ENCODE results near the gene USP11.

Gene USP11

DNA sequence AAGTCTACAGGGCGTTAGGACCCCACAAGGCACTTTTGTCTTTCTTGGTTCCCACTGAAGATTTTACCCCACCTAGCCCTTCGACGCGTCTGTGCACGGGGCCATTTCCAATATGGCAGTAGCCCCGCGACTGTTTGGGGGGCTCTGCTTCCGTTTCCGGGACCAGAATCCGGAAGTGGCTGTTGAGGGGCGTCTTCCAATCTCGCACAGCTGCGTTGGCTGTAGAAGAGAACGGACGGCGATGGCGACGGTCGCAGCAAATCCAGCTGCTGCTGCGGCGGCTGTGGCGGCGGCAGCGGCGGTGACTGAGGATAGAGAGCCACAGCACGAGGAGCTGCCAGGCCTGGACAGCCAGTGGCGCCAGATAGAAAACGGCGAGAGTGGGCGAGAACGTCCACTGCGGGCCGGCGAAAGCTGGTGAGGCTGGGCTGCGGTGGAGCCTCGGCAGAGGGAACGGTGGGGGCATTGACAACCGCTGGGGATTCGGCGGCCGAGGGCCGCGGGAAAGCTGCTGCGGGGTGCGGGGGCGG, at the start of gene USP11:
TSS of gene USP11 (plus strand) at position 207 of the 530 bp plus-strand sequence. CDS start at position 242, 35 bp downstream.
- peak in 45 of 56 donors; percentile 6 to 73 (median 47) for DNase-seq

DNA sequence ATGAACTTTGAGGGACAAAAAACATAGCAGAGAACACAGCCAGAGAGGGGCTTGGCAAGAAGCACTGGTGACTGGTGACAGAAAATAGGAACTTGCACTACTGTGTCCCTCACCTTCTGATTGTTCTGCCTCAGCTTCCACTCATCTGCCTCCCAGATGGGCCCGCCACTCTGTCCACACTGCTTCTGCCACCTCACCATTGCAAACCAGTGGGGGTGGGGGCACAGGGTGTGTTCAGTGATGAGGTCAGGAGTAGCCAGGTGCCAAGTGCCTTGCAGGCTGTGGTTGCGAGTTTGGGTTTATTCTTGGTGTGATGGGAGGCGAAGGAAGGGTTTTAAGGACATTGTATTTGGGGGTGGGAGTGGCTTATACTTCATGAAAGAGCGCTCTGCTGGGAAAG, 48.3 kb upstream of the USP11 start:
- no peak for DNase-seq

DNA sequence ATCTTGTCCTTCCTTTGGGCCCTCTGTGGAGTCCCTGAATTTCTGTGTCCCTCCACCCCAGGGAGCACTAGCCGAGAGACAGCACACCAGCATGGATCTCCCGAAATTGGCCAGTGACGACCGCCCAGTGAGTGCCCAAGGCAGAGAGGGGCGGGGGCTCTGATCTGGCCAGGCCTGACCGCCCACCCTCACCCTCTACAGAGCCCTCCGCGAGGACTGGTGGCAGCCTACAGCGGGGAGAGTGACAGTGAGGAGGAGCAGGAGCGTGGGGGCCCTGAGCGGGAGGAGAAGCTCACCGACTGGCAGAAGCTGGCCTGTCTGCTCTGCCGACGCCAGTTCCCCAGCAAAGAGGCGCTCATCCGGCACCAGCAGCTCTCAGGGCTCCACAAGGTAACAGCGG, 47.6 kb upstream of the USP11 start:
- DNase-seq, result no peak

DNA sequence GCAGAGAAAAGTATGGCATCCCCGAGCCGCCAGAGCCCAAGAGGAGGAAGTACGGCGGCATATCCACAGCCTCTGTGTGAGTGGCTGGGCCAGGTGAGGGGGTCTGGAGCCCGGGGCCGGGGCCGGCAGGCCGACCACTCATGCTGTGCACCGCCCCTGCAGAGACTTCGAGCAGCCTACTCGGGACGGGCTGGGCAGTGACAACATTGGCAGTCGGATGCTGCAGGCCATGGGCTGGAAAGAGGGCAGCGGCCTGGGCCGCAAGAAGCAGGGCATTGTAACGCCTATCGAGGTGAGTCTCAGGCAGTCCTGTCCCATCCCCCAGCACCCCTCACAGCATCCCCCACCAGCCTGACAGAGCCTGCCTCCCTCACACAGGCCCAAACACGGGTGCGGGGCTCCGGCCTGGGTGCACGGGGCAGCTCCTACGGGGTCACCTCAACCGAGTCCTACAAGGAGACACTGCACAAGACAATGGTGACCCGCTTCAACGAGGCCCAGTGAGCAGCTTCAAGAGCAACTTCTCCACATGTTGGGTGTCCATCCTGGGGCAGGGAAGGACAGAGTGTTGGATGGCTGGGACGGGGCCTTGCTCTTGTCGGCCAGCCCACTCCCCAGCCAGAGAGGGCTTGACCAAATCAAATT, 46.6 kb upstream of the USP11 start:
- DNase-seq, result no peak

DNA sequence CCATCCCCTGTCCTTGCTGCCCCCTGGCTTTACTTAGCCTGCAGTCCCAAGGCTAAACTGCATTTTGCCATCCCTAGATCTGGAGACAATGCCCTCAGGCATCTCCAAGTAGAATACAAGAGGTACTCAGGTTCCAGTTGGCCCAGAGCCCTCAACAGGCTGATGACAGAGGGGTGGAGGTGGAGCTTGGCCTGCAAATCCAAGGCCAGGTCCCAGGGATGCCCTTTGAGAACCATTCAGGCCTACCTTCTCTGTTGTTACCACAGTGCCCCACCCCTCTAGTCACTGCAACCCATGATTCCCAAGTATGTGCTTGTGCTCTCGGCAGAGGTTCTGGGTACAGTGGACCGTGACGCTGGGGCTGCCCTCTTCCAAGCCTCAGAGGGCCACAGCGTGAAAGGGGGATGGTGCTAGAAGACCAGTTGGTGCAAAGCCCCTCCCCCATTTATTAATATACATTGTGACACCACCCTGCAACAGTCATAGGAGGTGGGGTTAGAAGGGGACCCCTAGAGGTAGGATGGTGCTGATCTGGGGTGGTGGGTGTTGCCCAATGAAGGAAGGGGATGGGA, 45.6 kb upstream of the USP11 start:
- no peak for DNase-seq

DNA sequence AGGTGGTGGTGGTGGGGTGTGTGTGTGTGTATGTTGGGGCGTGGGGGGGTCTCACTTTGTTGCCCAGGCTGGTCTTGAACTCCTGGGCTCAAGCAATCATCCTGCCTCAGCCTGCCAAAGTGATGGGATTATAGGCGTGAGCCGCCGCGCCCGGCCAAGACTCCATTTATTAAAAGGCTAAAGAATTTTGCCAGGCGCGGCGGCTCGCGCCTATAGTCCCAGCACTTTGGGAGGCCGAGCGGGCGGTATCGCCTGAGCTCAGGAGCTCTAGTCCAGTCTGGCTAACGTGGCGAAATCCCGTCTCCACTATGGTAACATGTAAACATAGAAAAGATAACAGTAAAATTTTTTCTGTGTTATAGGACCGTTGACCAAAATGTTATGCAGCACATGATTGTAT, 42.9 kb upstream of the USP11 start:
- no peak for DNase-seq

DNA sequence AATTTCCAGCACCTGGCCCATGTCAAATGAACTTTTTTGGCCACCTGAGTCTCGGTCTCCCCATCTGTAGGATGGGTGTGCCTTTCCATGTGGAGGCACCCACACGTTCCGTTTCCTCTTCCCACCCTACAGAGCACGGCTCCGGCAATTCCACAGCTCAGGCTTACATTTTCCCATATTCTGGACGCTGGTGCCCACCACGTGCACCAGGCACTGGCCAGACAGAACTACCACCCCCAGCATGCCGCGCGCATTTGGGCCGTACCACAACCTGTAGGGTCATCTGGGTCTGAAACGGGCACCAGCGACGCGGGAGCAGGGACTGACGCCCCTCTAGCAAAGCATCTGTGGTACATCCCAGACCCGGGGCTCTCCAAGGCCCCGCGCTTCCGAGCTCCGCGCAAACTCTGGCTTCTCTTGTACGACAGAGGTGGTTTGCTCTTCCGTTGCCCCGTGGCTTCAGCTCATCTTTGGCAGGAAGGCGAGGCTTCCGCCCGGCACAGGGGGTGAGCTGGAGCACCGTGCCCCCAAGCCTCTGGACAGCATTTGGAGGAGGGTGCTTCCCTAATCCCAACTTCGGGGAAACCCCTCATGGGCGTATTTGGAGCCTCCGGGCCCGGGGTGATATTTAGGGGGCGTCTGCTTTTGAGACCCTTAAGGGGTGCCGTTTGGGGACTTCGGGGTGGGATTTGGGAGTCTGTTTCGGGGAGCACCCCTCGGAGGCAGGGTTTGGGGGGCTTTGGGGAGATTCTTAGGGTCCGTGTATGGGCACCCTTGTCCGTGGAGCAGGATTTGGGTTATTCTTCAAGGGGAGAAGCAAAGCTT, 42.2 kb upstream of the USP11 start:
- DNase-seq, result peak; percentile 5 to 92 (median 72)

DNA sequence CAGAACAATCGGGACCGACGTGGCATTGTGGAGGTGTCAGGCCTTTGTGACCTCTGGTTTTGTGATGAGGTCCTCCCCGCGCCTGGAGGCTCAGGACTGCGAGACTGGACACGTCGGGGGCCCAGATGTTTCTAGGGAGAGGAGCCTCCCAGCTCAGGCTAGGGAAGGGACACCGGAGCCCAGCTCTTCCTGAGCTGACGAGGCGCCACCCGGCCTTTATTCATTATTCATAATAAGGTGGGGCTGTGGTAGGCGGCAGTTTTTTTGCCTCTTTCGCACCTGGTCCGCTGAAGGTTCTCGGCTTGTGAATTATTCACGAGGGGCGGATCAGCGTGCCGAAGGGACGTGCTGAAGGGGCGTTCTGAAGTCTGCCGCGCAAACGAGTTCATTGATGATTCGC, 41.5 kb upstream of the USP11 start:
- peak in 8 of 56 donors; percentile 1 to 20 (median 4) for DNase-seq

DNA sequence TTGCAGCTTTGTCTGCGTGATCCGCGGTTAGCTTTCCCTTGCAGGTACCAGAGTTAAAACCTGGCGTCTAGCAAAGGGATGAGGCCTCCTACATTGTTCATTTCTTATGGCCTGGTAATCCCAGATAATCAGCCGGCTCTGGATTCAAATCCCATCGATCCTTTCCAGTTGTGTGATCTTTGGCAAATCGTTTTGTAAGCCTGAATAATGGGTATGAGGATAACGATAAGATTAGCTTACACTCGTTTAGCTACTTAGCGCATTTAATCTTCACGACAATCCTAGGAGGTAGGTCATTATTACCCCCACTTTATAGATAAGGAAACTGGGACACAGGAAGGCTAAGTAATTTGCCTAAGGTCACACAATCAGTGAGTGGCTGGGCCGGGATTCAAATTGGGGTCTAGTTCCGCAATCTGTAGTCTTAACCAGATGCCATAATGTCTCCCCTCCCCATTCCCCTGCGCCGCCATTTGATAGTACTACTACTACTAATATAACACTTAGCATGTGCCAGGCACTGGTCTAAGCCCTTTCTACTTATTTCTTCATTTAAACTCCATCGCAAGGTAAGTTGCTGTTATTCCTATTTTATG, 40.9 kb upstream of the USP11 start:
- no peak for DNase-seq

DNA sequence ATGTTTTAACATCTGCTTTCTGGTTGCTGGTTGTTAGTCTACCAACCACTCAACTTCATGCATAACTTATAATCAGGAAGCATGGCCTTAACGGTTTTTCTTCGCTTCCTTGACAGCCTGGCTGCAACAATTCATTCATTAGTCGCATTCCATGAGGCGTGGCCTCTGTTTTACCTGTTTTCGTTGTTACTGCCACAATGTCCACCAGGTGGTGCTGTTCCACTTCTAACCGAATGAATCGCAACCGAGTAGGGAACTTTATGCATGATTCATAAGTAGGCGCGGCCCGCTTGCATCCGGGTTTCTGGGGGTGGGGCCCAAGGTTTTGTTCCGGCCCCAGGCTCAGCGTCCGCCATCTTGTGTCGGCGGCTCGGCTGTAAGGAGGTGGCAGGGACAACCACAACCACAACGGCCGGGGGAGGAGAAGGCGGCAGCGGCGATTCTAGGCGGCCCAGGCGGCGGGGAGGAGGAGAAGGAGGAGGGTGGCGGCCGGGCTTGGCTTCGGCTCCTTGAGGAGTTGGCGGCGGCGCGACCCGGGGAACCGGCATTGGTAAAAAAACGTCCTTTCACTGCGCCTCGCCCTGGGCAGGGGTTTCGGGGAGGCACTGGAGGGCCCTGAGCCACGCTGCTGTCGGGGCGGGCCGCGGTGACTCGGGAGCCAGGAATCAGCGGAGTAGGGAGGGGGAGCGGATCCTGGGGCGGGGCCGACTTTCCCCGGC, 39.2 kb upstream of the USP11 start, which contains the start of gene UBA1:
TSS of gene UBA1 (plus strand) at position 355 of the 719 bp plus-strand sequence. CDS start 4,974 bp downstream, outside the sequence.
- peak; percentile 27 to 99 (median 89) for DNase-seq

DNA sequence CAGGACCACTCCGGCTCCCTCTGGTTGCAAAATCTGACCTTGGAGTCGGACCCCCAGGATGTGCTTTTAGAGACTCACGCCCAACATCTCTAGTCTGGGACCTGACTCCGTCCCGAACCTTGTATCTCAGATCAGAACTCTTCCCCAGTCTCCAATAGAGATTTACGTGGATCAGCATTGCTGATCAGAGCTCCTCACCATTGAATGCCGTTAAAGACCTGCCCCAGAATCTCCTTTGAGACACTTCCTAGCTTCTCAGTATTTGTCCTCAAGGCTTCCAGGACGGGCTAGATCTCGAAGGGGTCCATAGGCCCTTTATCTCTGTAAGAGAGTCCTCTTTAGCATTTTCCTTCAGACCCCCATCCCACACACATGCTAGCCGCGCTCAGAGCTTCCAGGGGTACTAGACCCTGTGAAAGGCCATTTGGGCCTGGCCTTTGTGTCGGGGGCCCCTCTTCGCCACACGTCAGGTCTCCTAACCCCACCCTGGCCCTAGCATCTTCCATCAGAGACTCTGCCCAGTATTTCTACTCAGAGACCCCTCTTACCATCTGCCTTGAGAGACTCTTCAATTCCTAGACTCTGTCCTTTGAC, 38.5 kb upstream of the USP11 start:
- peak in 4 of 56 donors; percentile 6 to 50 (median 46) for DNase-seq

DNA sequence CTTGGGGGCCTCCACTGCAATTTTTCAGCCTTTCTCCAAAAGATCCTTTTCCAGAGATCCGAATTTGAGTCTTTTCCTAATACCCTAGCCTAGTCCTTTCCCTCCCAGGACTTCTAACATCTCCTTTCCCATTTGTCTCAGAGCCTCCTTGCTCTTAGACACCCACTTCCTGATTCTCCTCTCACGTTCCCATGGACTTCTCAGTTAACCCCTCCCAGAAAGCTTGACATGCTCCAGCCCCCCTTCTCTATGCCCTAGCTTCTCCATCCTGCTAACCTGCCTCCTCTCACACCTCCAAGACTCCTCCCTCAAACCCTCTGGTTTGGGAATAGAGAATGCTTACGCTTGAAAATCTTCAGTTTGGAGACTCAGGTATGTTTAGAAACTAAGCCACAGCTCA, 36.7 kb upstream of the USP11 start:
- no peak for DNase-seq

DNA sequence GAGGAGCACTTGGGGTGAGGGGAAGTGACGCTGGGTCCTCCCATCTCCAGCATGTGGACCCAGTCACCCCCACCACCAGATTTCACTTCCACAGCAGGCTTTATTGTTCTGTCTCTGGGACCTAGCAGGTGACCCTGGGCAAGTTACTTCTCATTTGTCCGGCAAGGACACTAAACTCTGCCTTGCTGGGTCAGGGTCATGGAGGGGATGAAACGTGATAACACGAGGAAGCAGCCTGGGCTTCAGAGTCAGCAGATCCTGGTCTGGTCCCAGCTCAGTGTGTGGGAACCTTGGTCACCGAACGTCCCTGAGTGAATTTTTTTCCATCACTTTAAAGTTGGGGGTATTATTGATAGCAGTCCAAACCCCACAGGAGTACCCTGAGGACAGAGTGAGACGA, 35.3 kb upstream of the USP11 start:
- no peak for DNase-seq

DNA sequence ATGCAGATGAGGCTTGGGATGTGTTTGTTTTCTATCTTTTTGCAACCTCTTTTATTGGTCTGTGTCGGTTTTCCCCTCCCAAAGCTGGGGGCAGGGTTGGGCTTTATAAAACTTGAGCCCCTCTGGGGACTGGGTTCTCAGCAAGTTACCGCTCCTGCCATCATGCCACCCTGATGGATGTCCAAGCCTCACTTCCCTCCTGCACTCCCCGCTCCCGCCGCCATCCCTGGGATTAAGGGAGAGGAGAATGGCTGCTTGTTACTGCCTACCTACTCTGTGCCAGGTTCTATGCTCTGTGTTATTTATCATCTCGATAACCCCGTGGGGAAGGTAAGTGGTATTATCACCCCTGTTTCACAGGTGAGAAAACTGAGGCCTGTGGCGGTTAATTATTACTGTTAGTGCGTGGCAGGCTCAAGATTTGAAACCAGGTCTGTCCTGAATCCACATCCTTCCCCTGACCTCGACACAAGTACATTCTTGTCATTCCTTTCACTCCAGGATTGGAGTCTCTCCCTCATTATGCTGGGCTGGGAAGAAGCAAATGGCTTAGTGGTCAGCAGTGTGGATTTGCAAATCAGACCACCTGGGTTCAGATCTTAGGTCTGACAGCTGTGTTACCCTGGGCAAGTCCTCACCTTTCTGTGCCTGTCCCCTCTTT, 34.7 kb upstream of the USP11 start:
- no peak for DNase-seq

DNA sequence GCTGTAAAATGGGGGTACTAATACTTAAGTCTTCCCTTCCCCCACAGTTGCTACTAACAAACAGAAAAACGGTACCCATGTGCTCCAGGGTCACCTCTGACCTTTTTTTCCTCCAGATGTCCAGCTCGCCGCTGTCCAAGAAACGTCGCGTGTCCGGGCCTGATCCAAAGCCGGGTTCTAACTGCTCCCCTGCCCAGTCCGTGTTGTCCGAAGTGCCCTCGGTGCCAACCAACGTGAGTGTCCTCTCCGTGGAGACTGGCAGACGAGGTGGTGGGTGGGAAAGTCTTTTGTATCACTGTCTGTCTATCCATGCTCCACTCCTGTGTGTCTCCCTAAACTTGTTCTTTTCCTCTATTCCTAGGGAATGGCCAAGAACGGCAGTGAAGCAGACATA, 34.1 kb upstream of the USP11 start:
- no peak for DNase-seq

DNA sequence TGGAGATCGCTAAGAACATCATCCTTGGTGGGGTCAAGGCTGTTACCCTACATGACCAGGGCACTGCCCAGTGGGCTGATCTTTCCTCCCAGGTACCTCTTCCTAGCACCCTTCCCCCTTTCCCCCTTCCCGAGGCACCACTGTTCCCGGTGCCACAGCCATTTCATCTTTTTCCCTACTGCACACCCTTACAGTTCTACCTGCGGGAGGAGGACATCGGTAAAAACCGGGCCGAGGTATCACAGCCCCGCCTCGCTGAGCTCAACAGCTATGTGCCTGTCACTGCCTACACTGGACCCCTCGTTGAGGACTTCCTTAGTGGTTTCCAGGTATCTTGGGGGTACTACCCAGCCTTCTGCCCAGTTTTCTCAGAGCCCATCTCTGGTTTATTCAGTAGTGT, 33.5 kb upstream of the USP11 start:
- no peak for DNase-seq

DNA sequence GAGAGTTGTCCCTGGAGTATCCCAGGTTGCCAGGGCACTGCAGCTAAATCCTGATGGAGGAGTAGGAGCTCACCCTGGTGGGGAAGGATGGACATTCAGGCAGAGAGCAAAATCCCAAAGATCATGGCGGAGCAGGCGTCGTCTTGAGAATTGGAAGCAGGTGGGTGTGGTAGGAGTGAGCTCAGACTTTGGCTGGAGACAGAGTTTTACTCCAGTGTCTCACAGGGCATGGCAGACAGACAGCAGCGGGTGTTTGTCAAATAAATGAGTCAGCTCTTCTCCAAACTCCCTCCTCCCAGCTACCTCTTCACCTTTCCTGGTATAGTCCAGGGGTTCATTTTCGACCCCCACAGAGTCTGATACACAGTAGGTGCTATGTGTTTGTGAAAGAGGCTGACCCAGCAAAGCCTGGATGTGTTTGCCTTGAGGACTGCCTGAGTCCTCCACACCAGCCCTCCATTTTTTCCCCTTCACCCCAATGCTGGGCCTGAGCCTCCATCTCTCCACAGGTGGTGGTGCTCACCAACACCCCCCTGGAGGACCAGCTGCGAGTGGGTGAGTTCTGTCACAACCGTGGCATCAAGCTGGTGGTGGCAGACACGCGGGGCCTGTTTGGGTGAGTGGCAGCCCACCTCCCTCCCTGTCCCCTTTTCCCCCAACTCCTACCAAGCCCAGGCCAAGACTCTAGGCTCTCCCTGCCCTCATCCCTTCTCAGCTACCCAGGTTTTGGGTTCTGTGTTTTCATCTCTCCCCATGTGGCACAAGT, 32.2 kb upstream of the USP11 start:
- DNase-seq, result no peak

DNA sequence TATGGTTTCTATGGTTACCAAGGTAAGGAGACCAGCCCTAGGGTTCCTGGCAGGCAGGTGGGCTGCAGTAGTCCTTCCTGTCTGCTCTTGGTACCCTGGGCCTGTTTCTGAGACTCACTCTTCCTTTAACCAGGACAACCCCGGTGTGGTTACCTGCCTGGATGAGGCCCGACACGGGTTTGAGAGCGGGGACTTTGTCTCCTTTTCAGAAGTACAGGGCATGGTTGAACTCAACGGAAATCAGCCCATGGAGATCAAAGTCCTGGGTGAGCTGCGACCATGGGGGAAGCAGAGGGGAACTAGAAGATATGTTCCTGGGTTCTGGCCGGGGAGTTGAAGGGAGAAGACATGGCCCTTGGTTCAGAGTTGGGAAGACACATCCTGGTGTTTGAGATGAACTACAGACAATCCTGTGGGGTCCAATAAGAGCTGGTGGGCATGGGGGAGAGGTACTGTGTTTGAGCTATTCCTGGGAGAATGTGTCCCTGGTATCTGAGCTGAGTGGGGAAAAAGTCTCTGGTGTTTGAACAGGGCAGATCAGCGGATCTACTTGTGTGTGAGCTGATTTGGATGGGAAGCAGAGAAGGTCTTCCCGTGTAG, 31.4 kb upstream of the USP11 start:
- no peak for DNase-seq

DNA sequence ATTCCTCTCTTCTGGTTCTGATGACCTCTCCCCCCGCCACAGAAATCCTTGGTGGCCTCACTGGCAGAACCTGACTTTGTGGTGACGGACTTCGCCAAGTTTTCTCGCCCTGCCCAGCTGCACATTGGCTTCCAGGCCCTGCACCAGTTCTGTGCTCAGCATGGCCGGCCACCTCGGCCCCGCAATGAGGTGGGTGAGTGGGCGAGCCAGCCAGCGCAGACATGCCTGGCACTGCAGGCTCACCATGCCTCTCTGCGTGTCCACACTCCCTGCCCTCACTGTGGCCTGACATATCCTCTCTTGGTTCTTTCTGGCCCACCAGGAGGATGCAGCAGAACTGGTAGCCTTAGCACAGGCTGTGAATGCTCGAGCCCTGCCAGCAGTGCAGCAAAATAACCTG, 30.5 kb upstream of the USP11 start:
- no peak for DNase-seq
